Thyroid gland (tissue), 4 donors: ENCODE results near the gene COL20A1.

ENCODE experiments used
- POLR2A ChIP-seq, 2 donors: fragments of 450-650 bp; IDR thresholded peaks; one replicate each; pipeline ENCODE4 v1.6.1; 2017; ENCODE audit warnings: antibody characterized with exemption in 2 of 2, mild to moderate bottlenecking in 2 of 2, moderate library complexity in 1 of 2
- TF ChIP-seq, protein P1 (sequence below), 6 experiments: fragments of 200-600 bp in 3 of 6; fragments of 450-650 bp in 3 of 6; sonication (generic) in 3 of 6; IDR thresholded peaks; one replicate each; pipeline ENCODE4 v1.5.1; 2016 to 2019; ENCODE audit warnings: antibody characterized with exemption in 6 of 6, mild to moderate bottlenecking in 2 of 6, inconsistent platforms in 1 of 6, moderate library complexity in 1 of 6

DNA sequence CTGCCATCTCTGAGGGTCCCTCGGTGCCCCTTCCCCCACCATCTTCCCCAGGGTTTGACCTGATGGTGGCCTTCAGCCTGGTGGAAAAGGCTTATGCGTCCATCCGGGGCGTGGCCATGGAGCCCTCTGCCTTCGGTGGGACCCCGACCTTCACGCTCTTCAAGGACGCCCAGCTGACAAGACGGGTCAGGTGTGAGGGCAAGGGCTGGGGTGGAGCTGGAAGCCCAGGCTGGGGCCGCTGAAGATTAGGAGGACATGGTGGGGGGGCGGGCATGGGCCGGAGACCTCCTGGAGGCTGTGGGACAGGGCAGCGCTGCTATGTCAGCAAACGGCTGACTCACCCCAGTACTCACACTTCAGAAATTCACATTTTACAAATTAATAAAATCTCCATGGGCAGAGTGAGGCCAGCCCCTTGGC, 23.5 kb downstream of the COL20A1 start:
- no peak for TF ChIP-seq POLR2A (IDR thresholded peaks at IDR 0.05)
- TF ChIP-seq, protein P1, sequence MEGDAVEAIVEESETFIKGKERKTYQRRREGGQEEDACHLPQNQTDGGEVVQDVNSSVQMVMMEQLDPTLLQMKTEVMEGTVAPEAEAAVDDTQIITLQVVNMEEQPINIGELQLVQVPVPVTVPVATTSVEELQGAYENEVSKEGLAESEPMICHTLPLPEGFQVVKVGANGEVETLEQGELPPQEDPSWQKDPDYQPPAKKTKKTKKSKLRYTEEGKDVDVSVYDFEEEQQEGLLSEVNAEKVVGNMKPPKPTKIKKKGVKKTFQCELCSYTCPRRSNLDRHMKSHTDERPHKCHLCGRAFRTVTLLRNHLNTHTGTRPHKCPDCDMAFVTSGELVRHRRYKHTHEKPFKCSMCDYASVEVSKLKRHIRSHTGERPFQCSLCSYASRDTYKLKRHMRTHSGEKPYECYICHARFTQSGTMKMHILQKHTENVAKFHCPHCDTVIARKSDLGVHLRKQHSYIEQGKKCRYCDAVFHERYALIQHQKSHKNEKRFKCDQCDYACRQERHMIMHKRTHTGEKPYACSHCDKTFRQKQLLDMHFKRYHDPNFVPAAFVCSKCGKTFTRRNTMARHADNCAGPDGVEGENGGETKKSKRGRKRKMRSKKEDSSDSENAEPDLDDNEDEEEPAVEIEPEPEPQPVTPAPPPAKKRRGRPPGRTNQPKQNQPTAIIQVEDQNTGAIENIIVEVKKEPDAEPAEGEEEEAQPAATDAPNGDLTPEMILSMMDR (IDR thresholded peaks at IDR 0.05): no peak
